ENCODE measurements around the gene MAN1C1. TPM values are rescaled to one million over a fixed set of nuclear protein-coding genes. Genes with fewer than 3 reads are reported as not detected.

Gene MAN1C1
- total RNA-seq, 2 donors from 2014 or later = 22.8 to 34.4 TPM

- no peaks in the 10 kb centered on the region for H3K9me3 ChIP-seq
- TF ChIP-seq POLR2A (IDR thresholded peaks at IDR 0.05) (no peak), POLR2AphosphoS5 (IDR thresholded peaks at IDR 0.05) (no peak), CTCF (IDR thresholded peaks at IDR 0.05) (no peak)
- no peak overlapping the region for H3K4me3 ChIP-seq
- H3K27me3 ChIP-seq (replicated peaks; ENCODE audit: insufficient read depth) = no peaks in the 10 kb centered on the region
- H3K27ac ChIP-seq = no peak overlapping the region
- intact Hi-C loops (cut with DNase I) = no loop called here
- no peak for DNase-seq (ENCODE audit: low spot score)
- H3K4me1 ChIP-seq (replicated peaks) = no peaks in the 10 kb centered on the region
- H3K36me3 ChIP-seq = no peaks in the 10 kb centered on the region
- WGBS = 64% methylated on average over 6 of the region's 6 CpGs
Observed at GRCh38 chr1:25682059-25682601, 65.5 kb downstream of the MAN1C1 start.

GRCh38 chr1:25683177-25683576, 66.6 kb downstream of the MAN1C1 start:
- TF ChIP-seq POLR2A (IDR thresholded peaks at IDR 0.05) = no peak
- TF ChIP-seq POLR2AphosphoS5 (IDR thresholded peaks at IDR 0.05) = no peak
- no peak for TF ChIP-seq CTCF (IDR thresholded peaks at IDR 0.05)

GRCh38 chr1:25683731-25684130, 67.1 kb downstream of the MAN1C1 start:
- Histone ChIP-seq H3K9me3 (no peaks in the 10 kb centered on the region), H3K27me3 (replicated peaks; ENCODE audit: insufficient read depth) (no peaks in the 10 kb centered on the region), H3K4me3 (no peak overlapping the region), H3K4me1 (replicated peaks) (peaks cover 5% of the 10 kb centered on the region), H3K27ac (no peak overlapping the region), H3K36me3 (no peaks in the 10 kb centered on the region)
- TF ChIP-seq POLR2AphosphoS5 (IDR thresholded peaks at IDR 0.05) (no peak), POLR2A (IDR thresholded peaks at IDR 0.05) (no peak), CTCF (IDR thresholded peaks at IDR 0.05) (no peak)
- no peak for DNase-seq (ENCODE audit: low spot score)
- 35% methylated on average over 9 of the region's 9 CpGs for WGBS
- intact Hi-C loops (cut with DNase I) = no loop called here

More at GRCh38 chr1:25683177-25683576, 66.6 kb downstream of the MAN1C1 start:
- no peaks in the 10 kb centered on the region for H3K9me3 ChIP-seq
- H3K4me1 ChIP-seq (replicated peaks) = no peaks in the 10 kb centered on the region
- WGBS = 60% methylated on average over 4 of the region's 4 CpGs
- intact Hi-C loops (cut with DNase I) = no loop called here
- H3K4me3 ChIP-seq = no peak overlapping the region
- H3K27me3 ChIP-seq (replicated peaks; ENCODE audit: insufficient read depth) = no peaks in the 10 kb centered on the region
- no peak for DNase-seq (ENCODE audit: low spot score)
- no peaks in the 10 kb centered on the region for H3K36me3 ChIP-seq
- no peak overlapping the region for H3K27ac ChIP-seq

GRCh38 chr1:25684216-25684965, 67.8 kb downstream of the MAN1C1 start:
- no peaks in the 10 kb centered on the region for H3K27me3 ChIP-seq (replicated peaks; ENCODE audit: insufficient read depth)
- no peak for TF ChIP-seq CTCF (IDR thresholded peaks at IDR 0.05)
- TF ChIP-seq POLR2A (IDR thresholded peaks at IDR 0.05) = no peak
- H3K36me3 ChIP-seq = no peaks in the 10 kb centered on the region
- H3K9me3 ChIP-seq = no peaks in the 10 kb centered on the region
- peaks cover 6% of the 10 kb centered on the region for H3K4me1 ChIP-seq (replicated peaks)
- WGBS = 89% methylated on average over 13 of the region's 13 CpGs
- no peak overlapping the region for H3K27ac ChIP-seq
- no peak overlapping the region for H3K4me3 ChIP-seq
- intact Hi-C loops (cut with DNase I) = no loop called here
- no peak for DNase-seq (ENCODE audit: low spot score)
